ENCODE data around the gene MALT1. TPM values are rescaled to one million over a fixed set of nuclear protein-coding genes. Genes with fewer than 3 reads are reported as not detected.

MALT1 gene
- total RNA-seq, 1 donor from 2014 or later, result 17.3 TPM

DNA sequence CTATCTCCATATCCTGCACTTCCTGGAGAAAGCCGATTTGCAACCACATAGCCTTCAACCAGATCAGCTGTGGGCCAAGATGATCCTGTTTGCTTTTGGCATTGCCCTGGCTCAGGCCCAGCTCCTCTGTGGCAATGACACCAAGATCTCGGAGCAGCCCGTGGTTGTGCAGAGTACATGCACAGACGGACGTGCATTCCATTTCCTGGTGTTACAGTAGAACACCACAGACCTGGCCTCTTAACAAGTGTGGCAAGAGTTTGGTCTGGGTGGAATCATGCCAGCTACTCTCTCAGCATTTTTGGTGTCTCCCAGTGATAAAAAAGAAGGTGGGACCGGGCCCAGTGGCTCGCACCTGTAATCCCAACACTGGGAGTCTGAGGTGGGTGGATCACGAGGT lies 20.0 kb downstream of the MALT1 start:
- DNase-seq (ENCODE audit: low spot score), result no peak

DNA sequence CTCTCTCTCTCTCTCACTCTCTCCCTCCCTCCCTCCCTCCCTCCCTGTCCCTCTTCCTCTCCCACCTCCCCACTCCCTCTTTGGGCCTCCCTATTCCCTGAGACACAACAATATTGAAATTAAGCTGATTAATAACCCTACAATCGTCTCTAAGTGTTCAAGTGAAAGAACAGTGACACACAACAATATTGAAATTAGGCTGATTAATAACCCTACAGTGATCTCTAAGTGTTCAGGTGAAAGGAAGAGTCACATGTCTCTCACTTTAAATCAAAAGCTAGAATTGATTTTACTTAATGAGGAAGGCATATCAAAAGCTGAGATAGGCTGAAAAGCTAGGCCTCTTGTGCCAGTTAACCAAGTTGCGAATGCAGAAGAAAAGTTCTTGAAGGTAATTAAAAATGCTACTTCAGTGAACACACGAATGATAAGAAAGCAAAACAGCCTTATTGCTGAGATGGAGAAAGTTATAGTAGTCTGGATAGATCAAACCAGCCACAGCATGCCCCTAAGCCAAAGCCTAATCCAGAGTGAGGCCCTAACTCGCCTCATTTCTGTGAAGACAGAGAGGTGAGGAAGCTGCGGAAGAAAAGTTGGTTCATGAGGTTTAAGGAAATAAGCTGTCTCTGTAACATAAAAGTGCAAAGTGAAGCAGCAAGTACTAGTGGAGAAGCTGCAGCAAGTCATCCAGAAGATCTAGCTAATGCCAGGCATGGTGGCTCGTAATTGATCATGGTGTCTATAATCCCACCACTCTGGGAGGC lies 21.3 kb downstream of the MALT1 start:
- DNase-seq (ENCODE audit: low spot score), result no peak

DNA sequence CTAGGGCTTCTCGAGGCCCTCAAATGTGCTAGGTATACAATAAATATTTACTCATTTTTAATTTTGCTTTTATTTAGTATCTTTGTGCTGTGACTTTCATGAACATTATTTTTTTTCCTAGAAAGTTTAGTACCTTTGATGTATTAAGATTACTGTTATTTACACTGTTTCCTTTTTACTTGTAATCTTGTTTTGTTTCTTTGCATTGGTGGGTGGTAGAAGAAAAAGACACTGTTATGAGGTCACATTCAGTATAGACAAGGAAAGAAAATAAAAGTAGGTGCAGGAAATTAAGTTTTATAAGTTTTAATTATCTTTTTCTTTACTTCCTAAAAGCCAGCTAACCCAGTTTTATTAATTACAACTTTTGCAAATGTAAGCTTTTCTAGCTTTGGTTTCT lies 23.0 kb downstream of the MALT1 start:
- DNase-seq (ENCODE audit: low spot score), result no peak

DNA sequence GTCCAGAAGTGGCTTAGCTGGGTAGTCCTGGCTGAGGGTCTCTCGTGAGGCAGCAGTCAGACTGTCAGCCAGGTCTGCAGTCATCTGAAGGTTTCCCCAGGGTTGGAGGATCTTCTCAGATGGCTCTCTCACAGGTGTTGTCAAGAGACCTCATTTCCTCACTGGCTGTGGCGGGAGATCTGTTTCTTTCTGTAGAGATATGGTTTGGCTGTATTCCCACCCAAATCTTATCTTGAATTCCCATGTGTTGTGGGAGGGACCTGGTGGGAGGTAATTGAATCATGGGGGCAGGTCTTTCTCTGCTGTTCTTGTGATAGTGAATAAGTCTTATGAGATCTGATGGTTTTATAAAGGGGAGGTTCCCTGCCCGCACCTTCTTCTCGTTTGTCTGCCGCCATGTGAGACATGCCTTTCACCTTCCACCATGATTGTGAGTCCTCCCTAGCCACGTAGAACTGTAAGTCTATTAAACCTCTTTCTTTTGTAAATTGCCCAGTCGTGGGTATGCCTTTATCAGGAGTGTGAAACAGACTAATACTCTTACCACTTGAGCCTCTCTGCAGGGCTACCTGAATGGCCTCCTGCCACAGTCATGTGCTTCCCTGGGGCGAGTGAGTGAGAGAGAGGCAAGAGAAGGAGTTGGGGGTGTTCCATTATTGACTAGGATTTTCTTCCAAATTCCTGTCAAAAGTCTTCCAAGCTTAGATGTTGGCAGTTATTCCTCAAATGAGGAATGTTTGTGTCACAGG lies 23.6 kb downstream of the MALT1 start:
- no peak for DNase-seq (ENCODE audit: low spot score)

DNA sequence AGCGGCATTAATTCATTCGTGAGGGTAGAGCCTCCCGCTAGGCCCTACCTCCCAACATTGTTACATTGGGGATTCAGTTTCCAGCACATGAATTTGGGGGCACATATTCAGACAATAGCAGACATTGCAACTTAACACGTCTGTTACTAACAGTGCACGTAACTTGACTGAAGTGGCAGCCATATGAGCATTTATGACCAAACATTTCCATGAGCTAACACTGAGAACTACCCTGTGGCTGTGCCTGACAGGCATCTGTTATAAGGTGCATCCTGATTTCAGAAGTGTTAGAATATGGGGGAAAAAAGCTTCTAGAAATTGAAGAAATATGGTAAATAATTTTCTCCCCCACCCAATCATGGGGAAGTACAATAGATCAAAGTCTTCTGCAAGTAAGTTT lies 24.5 kb downstream of the MALT1 start:
- DNase-seq (ENCODE audit: low spot score), result no peak

DNA sequence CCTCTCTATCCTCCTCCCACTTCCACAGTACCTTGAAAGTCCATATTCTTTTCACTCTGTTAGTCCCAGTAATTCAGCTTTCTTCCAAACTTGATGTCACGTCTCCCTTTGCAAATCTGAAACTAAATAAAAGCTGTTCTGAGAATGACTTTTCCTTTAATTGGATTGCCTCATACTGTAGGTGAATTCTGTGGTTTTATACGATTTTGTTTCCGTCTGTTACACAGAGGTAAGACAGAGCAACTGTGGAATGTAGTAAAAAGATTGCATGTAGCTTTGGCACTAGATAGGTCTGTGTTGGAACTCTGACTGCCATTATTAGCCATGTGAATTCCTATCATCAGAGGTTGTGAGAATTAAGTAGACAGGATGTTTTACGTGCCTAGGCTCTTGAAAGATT lies 25.9 kb downstream of the MALT1 start:
- no peak for DNase-seq (ENCODE audit: low spot score)

DNA sequence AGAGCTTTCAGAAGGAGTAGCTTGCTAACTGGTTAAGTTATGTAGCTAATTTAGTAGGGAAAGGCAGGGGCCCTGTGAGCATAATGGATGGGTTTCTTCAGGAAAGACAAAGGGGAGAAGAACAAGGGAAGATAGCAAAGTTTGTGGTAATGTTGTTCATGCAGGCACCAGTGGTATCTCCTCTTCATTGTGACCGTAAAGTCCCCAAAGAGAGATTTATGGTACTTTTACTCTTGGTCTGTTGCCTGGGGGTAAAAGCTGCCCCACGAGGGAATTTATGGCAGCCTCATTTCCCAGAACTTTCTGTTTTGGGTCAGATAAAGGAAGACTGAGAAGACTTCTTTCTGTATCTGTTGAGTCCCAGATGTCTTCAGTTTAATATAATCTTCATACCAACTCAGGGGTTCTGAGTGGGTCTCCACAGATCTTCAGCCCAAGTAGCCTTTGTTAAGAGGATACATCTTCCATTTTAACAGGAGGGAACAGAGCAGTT lies 27.5 kb downstream of the MALT1 start:
- DNase-seq (ENCODE audit: low spot score), result no peak

DNA sequence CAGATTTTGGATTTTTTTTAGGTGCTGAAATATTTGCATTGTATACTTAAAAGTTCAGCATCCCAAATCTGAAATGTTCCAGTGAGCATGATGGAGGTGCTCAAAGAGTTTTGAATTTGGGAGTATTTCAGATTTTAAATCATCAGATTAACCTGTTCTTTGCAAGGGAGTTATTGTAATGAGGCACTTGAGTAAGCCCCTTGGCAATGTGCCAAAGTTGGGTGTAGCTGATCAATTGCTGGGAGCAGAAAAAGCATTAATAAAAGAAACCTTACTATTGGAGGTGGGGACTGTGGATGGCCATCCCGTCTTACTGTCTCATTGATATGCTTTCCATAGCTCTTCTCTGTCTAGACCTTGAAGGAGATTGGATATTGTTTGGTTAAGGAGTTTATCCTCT lies 28.3 kb downstream of the MALT1 start:
- DNase-seq (ENCODE audit: low spot score), result no peak

DNA sequence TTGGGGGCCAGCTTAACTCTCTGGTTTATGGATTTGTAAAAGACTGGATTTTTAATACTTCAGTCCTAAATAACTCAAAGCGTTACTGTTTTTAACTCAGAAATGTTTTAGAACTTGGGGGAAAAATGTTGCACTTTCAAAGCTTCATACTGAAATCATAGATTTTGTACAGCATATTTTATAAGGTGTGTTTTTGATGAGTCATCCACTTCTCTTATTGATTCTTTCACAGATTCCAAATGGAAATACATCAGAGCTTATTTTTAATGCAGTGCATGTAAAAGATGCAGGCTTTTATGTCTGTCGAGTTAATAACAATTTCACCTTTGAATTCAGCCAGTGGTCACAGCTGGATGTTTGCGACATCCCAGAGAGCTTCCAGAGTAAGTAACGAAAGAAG lies 28.9 kb downstream of the MALT1 start:
- DNase-seq (ENCODE audit: low spot score), result no peak

DNA sequence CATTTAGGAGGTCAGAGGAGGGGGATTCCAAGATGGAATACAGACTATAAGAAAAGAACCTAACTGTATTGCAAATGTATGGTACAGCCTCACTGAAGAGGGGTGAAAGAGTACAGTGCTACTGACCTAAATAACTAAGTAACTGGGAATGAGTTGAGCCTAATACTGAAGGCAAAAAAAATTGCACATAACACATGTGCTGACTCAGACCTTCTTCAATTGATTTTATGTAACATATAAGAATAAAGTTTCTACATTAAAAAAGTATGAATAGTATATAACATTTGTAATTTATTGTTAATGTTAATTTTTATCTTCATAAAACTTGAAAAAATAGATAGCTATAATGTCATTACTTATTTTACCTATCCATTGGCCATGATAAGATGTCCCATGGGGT lies 41.7 kb downstream of the MALT1 start:
- DNase-seq (ENCODE audit: low spot score), result no peak

DNA sequence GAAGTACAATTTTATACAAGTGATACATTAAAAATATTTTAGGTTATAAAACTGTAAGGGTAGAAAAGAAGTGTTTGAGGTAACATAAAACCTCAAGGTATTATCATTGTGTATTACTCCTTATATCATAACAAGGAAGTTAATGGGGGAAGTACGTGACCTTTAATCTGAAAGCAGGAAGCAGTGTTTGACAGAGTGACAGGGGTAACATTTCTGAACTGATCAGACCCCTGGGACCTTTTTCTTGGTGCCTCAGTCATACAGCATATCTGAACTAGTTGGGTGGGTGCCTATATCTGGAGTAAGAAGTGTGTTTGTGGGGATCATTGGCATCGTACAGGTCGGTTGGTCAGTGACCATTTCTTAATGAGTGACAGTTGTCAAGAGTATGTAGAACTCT lies 43.0 kb downstream of the MALT1 start:
- no peak for DNase-seq (ENCODE audit: low spot score)

DNA sequence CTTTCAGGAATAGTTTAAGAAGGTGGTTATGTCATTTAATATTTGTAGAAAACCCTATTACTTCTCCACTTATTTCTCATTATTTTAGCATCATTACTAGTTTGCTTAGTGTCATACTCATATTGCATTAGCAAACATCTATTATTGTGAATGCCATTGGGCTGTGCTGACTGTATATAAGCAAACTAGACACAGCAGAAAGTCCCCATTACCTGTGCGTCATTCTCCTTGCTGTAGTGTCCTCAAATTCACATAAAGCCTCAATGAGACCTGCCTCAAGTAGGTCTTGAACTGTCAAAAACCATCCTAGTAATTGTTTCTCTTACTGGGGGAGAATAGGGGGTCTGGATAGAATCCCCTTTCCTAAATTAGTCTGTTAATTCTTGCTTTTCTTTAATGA lies 43.6 kb downstream of the MALT1 start:
- no peak for DNase-seq (ENCODE audit: low spot score)

DNA sequence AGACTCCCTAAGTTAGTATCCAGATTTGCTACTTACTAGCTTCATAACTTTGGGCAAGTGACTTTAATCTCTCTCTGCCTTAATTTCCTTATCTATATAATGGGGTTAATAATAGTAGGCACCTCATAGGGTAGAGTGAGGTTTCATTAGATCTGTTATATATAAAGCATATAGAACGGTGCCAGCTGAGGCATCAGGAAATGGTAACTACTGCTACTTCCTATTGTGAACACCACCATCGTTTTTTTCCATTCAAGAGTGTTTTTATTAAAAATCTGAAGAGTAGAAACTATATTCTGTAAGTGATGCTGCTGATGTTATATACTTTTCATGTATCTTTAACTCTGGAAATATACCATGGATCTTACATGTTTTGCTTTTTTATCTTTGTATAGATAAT lies 44.3 kb downstream of the MALT1 start:
- DNase-seq (ENCODE audit: low spot score), result no peak

DNA sequence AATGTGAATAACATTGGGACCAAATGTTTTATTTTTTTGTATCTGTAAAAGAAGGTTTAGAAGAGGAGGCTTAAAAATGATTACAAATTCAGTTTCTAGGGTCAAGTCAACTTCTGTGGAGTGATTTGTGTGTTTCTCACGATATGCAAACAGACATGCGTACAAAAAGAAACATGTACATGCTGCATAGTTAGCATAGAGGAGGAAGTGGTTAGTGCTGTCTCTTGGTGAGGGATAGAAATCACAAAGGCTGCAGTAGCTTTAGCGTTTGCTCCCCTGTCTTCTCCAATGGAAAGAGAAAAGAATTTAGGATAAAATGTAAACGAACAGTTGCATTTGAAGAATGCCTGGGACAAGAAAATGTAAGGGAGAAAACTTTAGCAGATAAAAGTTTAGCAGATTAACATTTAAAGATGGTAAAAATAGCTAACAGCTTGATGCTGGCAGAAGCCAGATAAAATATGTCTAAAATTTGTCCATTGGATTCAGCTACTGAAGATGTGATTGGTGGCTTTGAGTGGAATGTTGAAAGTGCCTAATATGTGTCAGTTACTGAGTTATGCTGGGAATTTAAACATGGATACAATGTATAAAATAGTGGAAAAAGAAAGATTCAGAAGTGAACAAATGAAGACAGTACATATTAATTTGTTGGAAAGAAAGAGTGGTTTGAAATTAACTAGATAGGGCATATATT lies 44.9 kb downstream of the MALT1 start:
- no peak for DNase-seq (ENCODE audit: low spot score)

DNA sequence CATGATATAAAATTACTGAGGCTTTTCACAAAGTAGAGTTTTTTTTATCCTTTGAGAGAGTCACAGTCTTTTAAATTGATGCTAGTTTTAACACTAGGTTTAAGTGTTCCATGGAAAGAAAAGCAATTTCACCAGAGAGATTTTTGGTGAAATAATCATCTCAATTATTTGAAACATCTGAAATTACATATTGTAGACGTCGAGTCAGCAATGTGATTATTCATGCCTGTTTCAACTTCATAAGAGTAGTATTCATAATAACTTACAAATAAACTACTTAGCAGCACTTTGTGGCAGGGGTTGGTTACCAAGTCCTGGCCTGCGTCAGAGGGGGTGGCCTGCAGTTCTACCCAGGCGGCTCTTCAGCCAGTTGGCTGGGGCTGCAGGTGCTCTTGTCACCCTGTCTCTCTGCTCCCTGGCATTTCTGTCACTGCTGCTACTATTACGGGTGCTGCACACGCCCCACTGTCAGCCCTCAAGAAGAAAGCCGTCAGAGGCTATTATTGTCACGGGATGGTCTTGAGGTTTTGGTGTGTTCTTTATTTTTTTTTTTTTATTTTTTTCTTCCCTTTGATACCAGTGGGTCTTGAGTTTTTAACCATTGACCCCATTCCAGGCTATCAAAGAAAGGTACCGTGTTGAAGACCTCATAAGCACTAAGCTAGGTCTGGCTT lies 50.4 kb downstream of the MALT1 start:
- no peak for DNase-seq (ENCODE audit: low spot score)

DNA sequence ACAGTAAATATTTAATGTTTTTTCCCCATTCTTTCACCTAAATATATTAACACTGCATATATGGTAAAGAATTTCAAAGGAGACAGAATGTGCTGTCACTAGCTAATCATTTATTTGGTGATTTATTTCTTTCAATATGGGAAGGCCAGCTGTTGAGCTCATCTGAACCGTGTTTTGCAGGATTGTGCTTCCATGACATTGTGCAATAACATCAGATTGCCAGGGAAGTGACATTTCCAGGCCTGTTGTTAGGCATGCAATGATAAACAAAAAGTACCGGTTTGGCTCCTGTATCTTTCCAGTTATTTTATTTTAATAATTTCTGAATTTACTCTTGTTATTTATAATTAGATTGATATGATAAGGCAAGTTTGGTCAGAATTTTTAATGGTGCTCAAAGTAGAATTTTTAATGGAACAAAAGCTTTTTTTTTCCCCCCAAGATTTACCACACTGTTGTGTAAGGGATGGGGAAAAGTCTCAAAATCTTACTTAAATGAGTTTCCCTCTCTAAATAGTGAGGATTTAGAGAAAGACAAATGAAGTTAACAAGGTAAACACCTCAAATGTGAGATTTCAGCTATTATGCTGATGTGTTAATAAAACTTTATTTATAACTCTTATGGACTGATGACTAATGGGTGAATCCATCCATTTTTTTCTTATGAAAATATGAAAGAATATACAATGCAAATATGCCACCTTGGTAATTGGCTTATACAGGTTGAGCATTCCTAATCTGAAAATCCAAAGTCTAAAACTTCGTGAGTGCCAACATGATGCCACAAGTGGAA lies 52.7 kb downstream of the MALT1 start:
- no peak for DNase-seq (ENCODE audit: low spot score)

DNA sequence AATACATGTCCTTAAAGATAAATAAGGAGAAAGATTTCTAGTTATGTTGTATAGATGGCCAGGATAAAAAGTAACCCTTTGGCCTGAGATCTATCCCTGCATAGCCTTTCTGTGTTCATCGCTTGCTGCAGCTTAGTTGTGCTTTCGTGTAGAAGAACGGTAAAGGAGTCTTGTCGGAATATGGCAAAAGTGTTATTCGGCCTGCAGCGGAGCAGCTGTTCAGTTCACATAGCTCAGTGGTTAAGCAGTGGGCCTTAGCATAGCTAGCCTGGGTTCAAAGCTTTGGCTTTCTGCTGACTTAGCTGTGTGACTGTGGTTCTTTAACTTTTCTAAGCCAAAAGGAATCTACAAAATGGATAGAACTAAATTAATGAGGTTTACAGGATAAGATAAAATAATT lies 55.4 kb downstream of the MALT1 start:
- no peak for DNase-seq (ENCODE audit: low spot score)

DNA sequence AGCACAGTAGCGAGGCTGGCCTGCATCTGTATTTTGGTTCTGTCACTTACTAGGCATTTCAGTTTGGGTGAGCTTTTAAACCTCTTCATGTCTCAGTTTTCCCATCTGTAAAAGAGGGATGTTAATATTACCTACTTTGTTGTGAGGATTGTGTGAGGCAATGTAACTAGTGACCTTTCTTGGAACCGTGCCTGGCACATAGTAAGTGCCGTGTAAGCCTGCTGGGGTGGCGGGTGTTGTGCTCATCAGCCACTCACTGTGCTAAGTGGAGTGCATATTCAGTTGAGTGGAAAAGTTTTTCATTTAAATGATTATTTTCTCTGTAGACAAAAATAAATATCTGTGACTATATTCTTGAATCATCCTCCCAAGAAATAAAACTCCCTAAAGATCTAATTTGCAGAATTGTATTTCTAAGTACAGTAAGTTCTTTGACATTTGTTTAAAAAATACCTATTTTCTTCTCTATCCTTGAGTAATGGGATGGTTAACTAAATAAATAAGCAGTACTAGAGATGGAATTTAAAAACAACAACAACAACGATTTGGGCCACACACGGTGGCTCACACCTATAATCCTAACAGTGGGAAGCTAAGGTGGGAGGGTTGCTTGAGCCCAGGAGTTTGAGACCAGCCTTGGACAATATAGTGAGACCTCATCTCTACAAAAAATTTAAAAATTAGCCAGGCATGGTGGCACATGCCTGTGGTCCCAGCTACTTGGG lies 56.7 kb downstream of the MALT1 start:
- DNase-seq (ENCODE audit: low spot score), result no peak

DNA sequence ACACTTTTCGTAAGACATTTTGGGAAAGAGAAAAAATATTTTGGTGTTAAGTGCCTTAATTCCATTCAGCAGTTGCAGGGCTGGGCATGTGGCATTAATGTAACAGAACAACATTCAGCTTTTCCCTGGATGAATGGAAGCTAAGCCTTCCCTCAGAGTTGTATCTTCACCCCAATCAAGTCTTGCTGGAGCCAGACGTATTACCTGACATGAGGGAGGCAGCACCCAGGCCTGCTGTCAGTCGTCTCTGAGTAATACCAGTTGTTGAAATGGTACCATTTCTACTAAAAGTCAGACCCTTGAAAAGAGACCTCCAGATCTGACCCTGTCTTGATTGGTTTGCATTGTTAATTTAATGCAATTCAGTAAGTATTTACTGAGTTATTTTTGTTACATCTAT lies 57.5 kb downstream of the MALT1 start:
- no peak for DNase-seq (ENCODE audit: low spot score)

DNA sequence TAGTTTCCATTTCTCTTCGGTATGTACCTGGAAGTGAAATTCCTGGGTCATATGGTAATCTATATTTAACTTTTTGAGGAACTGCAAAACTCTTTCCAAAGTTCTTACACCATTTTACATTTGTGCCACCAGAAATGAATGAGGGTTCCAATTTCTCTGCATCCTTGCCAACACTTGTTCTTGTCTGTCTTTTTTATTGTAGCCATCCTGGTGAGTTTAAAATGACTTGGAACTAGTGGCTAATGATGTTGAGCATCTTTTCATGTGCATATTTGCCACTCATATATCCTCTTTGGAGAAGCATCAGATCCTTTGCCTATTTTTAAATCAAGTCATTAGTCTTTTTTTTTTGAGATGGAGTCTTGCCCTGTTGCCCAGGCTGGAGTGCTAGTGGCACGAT lies 59.4 kb downstream of the MALT1 start:
- no peak for DNase-seq (ENCODE audit: low spot score)

All from mesenteric fat pad (tissue), 1 donor.